ENCODE measurements around the gene MYL6. TPM values are rescaled to one million over a fixed set of nuclear protein-coding genes. Genes with fewer than 3 reads are reported as not detected.

The MYL6 gene
- total and polyA plus RNA-seq, 9 of the 15 experiments (the other 6 are each of a cell fraction or from before 2014, with no cell fraction given), result 557 to 1,664 (median 958) TPM

DNA sequence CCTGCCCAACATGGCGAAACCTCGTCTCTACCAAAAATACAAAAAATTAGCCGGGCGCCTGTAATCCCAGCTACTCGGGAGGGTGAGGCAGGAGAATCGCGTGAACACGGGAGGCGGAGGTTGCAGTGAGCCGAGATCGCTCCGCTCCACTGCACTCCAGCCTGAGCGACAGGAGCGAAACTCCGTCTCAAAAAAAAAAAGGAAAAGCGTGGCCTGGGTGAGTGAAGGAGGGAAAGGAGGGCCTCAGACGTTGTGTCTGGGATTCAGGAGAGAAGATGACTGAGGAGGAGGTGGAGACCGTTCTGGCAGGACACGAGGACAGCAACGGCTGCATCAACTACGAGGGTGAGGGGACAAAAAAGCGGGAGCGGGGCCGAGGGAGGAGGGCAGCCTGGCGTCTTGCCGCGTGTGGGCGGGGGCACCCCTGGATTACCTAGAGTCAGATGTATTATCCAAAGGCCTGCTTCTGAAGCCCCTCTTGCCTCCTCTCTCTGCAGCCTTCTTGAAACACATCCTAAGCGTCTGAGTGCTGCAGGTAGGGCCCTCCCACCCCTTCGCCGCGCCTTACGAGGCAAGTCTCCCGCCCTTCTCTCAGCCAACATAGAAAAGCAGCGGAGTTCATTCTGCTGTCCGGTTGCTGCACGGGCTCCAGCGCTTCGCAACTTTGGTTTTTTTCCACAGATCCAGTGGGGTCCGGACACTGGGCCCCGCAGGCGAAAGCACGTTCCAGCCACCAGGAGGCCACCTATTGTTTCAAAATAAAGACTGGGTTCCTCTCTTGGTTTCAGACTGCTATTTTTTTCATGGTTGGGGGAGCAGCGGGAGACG lies 744 bp upstream of the MYL6 start (continued):
- TF ChIP-seq, protein P1, sequence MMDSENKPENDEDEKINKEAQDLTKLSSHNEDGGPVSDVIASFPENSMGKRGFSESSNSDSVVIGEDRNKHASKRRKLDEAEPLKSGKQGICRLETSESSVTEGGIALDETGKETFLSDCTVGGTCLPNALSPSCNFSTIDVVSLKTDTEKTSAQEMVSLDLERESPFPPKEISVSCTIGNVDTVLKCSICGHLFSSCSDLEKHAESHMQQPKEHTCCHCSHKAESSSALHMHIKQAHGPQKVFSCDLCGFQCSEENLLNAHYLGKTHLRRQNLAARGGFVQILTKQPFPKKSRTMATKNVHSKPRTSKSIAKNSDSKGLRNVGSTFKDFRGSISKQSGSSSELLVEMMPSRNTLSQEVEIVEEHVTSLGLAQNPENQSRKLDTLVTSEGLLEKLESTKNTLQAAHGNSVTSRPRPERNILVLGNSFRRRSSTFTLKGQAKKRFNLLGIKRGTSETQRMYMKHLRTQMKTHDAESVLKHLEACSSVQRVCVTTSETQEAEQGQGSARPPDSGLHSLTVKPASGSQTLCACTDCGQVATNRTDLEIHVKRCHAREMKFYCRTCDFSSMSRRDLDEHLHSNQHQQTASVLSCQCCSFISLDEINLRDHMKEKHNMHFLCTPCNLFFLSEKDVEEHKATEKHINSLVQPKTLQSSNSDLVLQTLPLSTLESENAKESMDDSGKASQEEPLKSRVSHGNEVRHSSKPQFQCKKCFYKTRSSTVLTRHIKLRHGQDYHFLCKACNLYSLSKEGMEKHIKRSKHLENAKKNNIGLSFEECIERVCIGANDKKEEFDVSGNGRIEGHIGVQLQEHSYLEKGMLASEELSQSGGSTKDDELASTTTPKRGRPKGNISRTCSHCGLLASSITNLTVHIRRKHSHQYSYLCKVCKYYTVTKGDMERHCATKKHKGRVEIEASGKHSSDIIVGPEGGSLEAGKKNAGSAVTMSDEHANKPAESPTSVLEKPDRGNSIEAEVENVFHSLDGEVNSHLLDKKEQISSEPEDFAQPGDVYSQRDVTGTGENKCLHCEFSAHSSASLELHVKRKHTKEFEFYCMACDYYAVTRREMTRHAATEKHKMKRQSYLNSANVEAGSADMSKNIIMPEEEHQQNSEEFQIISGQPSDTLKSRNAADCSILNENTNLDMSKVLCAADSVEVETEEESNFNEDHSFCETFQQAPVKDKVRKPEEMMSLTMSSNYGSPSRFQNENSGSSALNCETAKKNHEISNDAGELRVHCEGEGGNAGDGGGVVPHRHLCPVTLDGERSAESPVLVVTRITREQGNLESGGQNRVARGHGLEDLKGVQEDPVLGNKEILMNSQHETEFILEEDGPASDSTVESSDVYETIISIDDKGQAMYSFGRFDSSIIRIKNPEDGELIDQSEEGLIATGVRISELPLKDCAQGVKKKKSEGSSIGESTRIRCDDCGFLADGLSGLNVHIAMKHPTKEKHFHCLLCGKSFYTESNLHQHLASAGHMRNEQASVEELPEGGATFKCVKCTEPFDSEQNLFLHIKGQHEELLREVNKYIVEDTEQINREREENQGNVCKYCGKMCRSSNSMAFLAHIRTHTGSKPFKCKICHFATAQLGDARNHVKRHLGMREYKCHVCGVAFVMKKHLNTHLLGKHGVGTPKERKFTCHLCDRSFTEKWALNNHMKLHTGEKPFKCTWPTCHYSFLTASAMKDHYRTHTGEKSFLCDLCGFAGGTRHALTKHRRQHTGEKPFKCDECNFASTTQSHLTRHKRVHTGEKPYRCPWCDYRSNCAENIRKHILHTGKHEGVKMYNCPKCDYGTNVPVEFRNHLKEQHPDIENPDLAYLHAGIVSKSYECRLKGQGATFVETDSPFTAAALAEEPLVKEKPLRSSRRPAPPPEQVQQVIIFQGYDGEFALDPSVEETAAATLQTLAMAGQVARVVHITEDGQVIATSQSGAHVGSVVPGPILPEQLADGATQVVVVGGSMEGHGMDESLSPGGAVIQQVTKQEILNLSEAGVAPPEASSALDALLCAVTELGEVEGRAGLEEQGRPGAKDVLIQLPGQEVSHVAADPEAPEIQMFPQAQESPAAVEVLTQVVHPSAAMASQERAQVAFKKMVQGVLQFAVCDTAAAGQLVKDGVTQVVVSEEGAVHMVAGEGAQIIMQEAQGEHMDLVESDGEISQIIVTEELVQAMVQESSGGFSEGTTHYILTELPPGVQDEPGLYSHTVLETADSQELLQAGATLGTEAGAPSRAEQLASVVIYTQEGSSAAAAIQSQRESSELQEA (IDR thresholded peaks at IDR 0.05; ENCODE audit: low read depth), result no peak
- TF ChIP-seq ZNF780A (CRISPR knock-in tag; IDR thresholded peaks at IDR 0.05) (no peak), CBFB (CRISPR knock-in tag; IDR thresholded peaks at IDR 0.05) (no peak), POLR2B (IDR thresholded peaks at IDR 0.05; ENCODE audit: low read depth, partially characterized antibody) (peak; percentile 41), ZNF77 (CRISPR knock-in tag; IDR thresholded peaks at IDR 0.05) (no peak), SREBF1 (IDR thresholded peaks at IDR 0.05; ENCODE audit: borderline replicate concordance, low read depth, low read length) (no peak), ZBTB33 (CRISPR knock-in tag; IDR thresholded peaks at IDR 0.05) (no peak), KHSRP (IDR thresholded peaks at IDR 0.05) (no peak), SMAD3 (CRISPR knock-in tag; conservative IDR thresholded peaks at IDR 0.05) (no peak), ZFP1 (CRISPR knock-in tag; IDR thresholded peaks at IDR 0.05) (no peak), CHCHD3 (CRISPR knock-in tag; IDR thresholded peaks at IDR 0.05) (no peak), NCOA1 (IDR thresholded peaks at IDR 0.05; ENCODE audit: low read depth) (no peak), ZBTB9 (CRISPR knock-in tag; IDR thresholded peaks at IDR 0.05) (no peak), ZNF766 (CRISPR knock-in tag; conservative IDR thresholded peaks at IDR 0.05) (no peak), BCL6 (CRISPR knock-in tag; IDR thresholded peaks at IDR 0.05) (no peak)
- TF ChIP-seq, protein P2, sequence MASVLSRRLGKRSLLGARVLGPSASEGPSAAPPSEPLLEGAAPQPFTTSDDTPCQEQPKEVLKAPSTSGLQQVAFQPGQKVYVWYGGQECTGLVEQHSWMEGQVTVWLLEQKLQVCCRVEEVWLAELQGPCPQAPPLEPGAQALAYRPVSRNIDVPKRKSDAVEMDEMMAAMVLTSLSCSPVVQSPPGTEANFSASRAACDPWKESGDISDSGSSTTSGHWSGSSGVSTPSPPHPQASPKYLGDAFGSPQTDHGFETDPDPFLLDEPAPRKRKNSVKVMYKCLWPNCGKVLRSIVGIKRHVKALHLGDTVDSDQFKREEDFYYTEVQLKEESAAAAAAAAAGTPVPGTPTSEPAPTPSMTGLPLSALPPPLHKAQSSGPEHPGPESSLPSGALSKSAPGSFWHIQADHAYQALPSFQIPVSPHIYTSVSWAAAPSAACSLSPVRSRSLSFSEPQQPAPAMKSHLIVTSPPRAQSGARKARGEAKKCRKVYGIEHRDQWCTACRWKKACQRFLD (CRISPR knock-in tag; IDR thresholded peaks at IDR 0.05), result 0 out of 2 replicates have a peak, but pooled peaks have one; percentile 14

All from K562 (cell line).